NT2/D1 (cell line): Measurements from ENCODE around the gene THAP3.

Experiments used
- DNase-seq: peaks from one replicate; pipeline ENCODE4 v3.0.0-alpha.2; 2011; ENCODE audit warnings: low read depth, low spot score
- H3K27me3 ChIP-seq: 2 replicates; pipeline ENCODE4 v1.6.0; 2011; ENCODE audit warnings: mild to moderate bottlenecking; ENCODE audit not compliant: insufficient read length, insufficient read depth
- H3K36me3 ChIP-seq: 2 replicates; pipeline ENCODE4 v1.6.1; 2011; ENCODE audit warnings: mild to moderate bottlenecking, low read length, mixed read lengths; ENCODE audit not compliant: insufficient read depth, insufficient read length
- H3K4me1 ChIP-seq: 2 replicates; pipeline ENCODE4 v1.5.1; 2011; ENCODE audit not compliant: insufficient read depth, insufficient read length
- H3K4me3 ChIP-seq: 2 replicates; pipeline ENCODE4 v1.5.1; 2011; ENCODE audit warnings: low read depth; ENCODE audit not compliant: insufficient read length
- H3K9ac ChIP-seq: 2 replicates; pipeline ENCODE4 v1.6.0; 2011; ENCODE audit warnings: low read depth; ENCODE audit not compliant: insufficient read length
- H3K9me3 ChIP-seq: 2 replicates; pipeline ENCODE4 v1.5.1; 2011; ENCODE audit warnings: mild to moderate bottlenecking, low read length; ENCODE audit not compliant: insufficient read depth
- SUZ12 ChIP-seq: IDR thresholded peaks from 2 replicates; pipeline ENCODE4 v1.6.1; 2011; ENCODE audit not compliant: insufficient read length, insufficient read depth; ENCODE audit errors: extremely low read depth
- YY1 ChIP-seq: IDR thresholded peaks from 2 replicates; pipeline ENCODE4 v1.6.1; 2011; ENCODE audit not compliant: insufficient read length, insufficient read depth
- ZNF274 ChIP-seq: IDR thresholded peaks from 2 replicates; pipeline ENCODE4 v1.6.1; 2011; ENCODE audit warnings: mild to moderate bottlenecking, low read depth, low read length

The THAP3 gene

DNA sequence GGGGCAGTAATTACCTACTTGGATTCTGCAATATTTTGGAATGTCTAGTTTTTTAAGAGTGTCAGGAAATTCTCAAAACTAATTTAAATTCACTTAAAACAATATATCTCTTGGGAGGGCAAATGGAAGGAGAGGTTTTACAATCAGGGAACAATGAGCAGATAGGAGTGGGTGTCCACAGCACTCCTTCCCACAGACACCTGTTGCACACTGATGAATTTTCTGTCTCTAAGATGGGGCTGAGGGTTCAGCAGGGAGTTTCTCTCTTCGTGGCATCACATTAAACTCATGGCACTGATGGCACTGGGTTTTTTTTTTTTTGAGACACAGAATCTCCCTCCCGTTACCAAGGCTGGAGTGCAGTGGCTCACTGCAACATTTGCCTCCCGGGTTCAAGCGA lies 5.6 kb upstream of the THAP3 start:
- no peaks in the 10 kb centered on the region for H3K4me1 ChIP-seq
- no peaks in the 10 kb centered on the region for H3K27me3 ChIP-seq
- no peak for DNase-seq
- H3K36me3 ChIP-seq, result peaks cover 69% of the 10 kb centered on the region
- no peak overlapping the region for H3K4me3 ChIP-seq
- TF ChIP-seq ZNF274, result no peak
- TF ChIP-seq SUZ12, result no peak
- TF ChIP-seq YY1, result no peak
- H3K9me3 ChIP-seq, result no peaks in the 10 kb centered on the region
- H3K9ac ChIP-seq, result no peak overlapping the region

DNA sequence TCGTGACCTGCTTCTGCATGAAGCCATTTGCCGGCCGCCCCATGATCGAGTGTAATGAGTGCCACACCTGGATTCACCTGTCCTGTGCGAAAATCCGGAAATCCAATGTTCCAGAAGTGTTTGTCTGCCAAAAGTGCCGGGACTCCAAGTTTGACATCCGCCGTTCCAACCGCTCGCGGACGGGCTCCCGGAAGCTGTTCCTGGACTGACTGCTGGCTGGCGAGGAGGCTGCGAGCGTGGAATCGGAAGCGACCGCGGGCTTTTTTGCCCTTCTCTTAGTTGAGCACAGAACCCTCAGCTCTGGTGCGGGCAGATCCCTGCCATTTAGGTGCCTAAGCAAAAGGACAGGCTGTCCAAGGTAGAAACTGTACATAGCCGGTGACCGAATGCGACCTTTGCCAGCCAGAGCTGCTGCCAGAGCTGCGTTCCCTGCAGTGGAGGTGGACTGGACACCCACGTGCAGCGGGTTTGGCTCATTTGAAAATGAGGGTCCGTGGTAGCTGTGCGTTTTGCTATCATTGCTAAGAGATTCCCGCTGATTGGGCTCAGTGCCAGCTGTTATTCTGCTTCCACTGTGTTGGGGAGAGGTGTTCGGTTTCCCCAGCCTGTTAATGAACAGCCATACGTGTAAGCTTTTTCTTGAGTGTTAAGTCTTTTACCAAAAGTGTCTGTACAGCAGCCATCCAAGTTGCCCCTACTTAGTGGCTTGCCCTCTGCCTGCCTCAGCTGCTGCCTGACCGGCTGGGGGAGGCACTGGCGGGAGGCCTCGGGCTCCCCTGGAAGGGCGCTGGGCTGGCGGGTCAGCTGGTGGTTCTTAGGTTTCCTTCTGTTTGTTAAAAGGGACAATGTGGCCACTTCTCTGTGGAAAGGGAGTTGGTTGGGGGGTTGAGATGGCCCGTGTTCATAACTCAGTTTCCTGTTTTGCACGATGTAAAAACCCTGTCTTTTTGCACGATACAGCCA lies 3.0 kb upstream of the THAP3 start:
- TF ChIP-seq ZNF274 (no peak), YY1 (no peak), SUZ12 (no peak)
- Histone ChIP-seq H3K36me3 (peaks cover 67% of the 10 kb centered on the region), H3K9me3 (no peaks in the 10 kb centered on the region), H3K4me1 (no peaks in the 10 kb centered on the region), H3K9ac (no peak overlapping the region), H3K4me3 (peak overlapping the region; percentile 8), H3K27me3 (no peaks in the 10 kb centered on the region)
- no peak for DNase-seq

GRCh38 chr1:6622396-6623152 lies 2.1 kb upstream of the THAP3 start:
- Histone ChIP-seq H3K27me3 (no peaks in the 10 kb centered on the region), H3K36me3 (peaks cover 66% of the 10 kb centered on the region), H3K4me3 (no peak overlapping the region), H3K9me3 (no peaks in the 10 kb centered on the region), H3K9ac (no peak overlapping the region), H3K4me1 (no peaks in the 10 kb centered on the region)
- TF ChIP-seq ZNF274, result no peak
- no peak for TF ChIP-seq YY1
- no peak for TF ChIP-seq SUZ12
- no peak for DNase-seq

DNA sequence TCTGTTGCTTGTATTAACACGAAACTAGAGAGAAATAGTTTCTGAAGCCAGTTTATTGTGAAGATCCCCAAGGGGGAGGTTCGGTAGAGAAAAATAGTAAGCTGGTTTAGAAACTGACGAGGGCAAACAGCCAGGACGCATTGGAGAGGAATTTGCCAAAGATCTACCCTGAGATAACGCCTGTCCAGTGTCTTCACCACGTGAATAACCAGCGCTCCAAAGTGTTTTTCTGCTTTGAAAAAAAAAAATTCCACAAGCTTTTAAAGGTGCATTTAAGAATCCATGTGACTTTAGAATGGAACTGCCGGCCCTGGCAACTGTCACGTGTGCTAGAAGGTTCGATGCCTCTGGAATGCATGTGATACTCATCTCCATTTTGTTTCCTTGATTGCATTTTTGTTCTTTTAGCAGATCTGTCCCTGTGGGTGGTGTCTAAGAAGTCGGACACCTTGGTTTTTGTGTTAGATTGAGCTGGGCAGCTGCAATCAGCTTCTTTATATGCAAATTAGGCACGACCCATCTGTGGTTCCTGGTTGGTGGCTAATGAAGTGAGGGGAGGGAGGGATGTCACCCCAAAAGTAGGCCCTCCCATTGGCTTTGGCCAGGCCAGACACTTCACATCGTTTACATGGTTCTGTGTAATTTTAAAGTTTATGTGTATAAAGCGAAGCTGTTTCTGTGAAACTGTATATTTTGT lies 1.3 kb upstream of the THAP3 start:
- Histone ChIP-seq H3K4me1 (no peaks in the 10 kb centered on the region), H3K9me3 (no peaks in the 10 kb centered on the region), H3K36me3 (peaks cover 66% of the 10 kb centered on the region), H3K9ac (no peak overlapping the region), H3K27me3 (no peaks in the 10 kb centered on the region), H3K4me3 (no peak overlapping the region)
- DNase-seq, result no peak
- TF ChIP-seq SUZ12, result no peak
- no peak for TF ChIP-seq ZNF274
- TF ChIP-seq YY1, result no peak

GRCh38 chr1:6625584-6626149 lies 999 bp downstream of the THAP3 start:
- Histone ChIP-seq H3K4me3 (peak overlapping the region; percentile 64), H3K9ac (peak overlapping the region; percentile 77), H3K36me3 (peaks cover 63% of the 10 kb centered on the region), H3K9me3 (no peaks in the 10 kb centered on the region), H3K4me1 (no peaks in the 10 kb centered on the region), H3K27me3 (no peaks in the 10 kb centered on the region)
- TF ChIP-seq YY1 (no peak), SUZ12 (no peak), ZNF274 (no peak)
- no peak for DNase-seq

DNA sequence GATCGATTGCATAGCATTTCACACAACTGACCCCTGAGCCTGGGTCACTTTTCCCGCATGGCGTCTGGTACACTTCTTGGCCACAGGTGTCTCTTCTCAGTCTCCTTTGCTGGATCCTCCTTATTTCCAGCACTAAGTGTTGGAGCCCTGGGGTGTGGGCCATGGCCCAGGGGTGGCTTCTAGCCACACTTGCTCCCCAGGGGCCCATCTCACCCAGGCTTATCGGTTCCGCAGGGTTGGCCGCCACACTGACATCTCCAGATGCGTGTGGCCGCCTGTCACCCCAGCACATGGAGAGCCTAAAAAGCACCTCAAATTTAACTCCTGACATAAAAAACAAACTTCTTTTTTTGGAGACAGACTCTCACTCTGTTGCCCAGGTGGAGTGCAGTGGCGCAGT lies 2.4 kb downstream of the THAP3 start:
- no peak for TF ChIP-seq YY1
- no peak for TF ChIP-seq SUZ12
- no peak for TF ChIP-seq ZNF274
- Histone ChIP-seq H3K9ac (no peak overlapping the region), H3K36me3 (peaks cover 54% of the 10 kb centered on the region), H3K4me3 (no peak overlapping the region), H3K4me1 (no peaks in the 10 kb centered on the region), H3K27me3 (no peaks in the 10 kb centered on the region), H3K9me3 (no peaks in the 10 kb centered on the region)
- DNase-seq, result no peak
